Measurements from ENCODE around the gene MAML2.

MAML2 gene

GRCh38 chr11:96342961-96343711, at the start of gene MAML2:
TSS of gene MAML2 (minus strand) at chr11:96343195. CDS start at chr11:96341895, 1,300 bp downstream.
- peak; percentile 88 for DNase-seq

- no peak for DNase-seq
These were observed 48.8 kb upstream of the MAML2 start for GRCh38 chr11:96391698-96392307.

- DNase-seq, result no peak
These were observed 47.4 kb upstream of the MAML2 start for GRCh38 chr11:96390488-96390792.

- peak; percentile 94 for DNase-seq
These were observed 46.9 kb upstream of the MAML2 start, which contains the start of the genes CCDC82 and JRKL for GRCh38 chr11:96389720-96390487. TSS of gene CCDC82 (minus strand) at chr11:96389912. CDS start at chr11:96384747, 5,165 bp downstream. TSS of gene JRKL (plus strand) at chr11:96390013. CDS start at chr11:96390650, 637 bp downstream.

GRCh38 chr11:96388891-96389719, 46.1 kb upstream of the MAML2 start:
- DNase-seq, result peak; percentile 76

GRCh38 chr11:96385187-96385586, 42.2 kb upstream of the MAML2 start:
- DNase-seq, result no peak

GRCh38 chr11:96384156-96384555, 41.2 kb upstream of the MAML2 start:
- DNase-seq, result peak; percentile 19

- no peak for DNase-seq
These were observed 33.8 kb upstream of the MAML2 start for GRCh38 chr11:96376796-96377195.

GRCh38 chr11:96373826-96374225, 30.8 kb upstream of the MAML2 start:
- DNase-seq, result no peak

- DNase-seq, result no peak
These were observed 24.3 kb upstream of the MAML2 start for GRCh38 chr11:96367342-96367741.

- DNase-seq, result no peak
These were observed 23.0 kb upstream of the MAML2 start for GRCh38 chr11:96366024-96366423.

GRCh38 chr11:96365493-96365892, 22.5 kb upstream of the MAML2 start:
- DNase-seq, result no peak

- DNase-seq, result no peak
These were observed 18.8 kb upstream of the MAML2 start for GRCh38 chr11:96361778-96362177.

- DNase-seq, result no peak
These were observed 15.3 kb upstream of the MAML2 start for GRCh38 chr11:96358321-96358720.

- DNase-seq, result no peak
These were observed 14.8 kb upstream of the MAML2 start for GRCh38 chr11:96357794-96358193.

GRCh38 chr11:96356848-96357247, 13.9 kb upstream of the MAML2 start:
- no peak for DNase-seq

GRCh38 chr11:96342014-96342960, 708 bp downstream of the MAML2 start:
- no peak for DNase-seq

- no peak for DNase-seq
These were observed 1.6 kb downstream of the MAML2 start for GRCh38 chr11:96341211-96342013.

- no peak for DNase-seq
These were observed 2.5 kb downstream of the MAML2 start for GRCh38 chr11:96340555-96340885.

GRCh38 chr11:96339706-96340554, 3.1 kb downstream of the MAML2 start:
- DNase-seq, result no peak
